Mesothelial cell of epicardium (in vitro differentiated cells): ENCODE data around the gene ZKSCAN4. TPM values are rescaled to one million over a fixed set of nuclear protein-coding genes. Genes with fewer than 3 reads are reported as not detected.

Experiments
- DNase-seq, 2 experiments: peaks; one replicate each; pipeline ENCODE4 v3.0.0; 2021; ENCODE audit warnings: low spot score in 2 of 2; ENCODE audit not compliant: unreplicated experiment in 2 of 2
- H3K27ac Mint-ChIP-seq: 2 replicates; pipeline ENCODE4 v1.8.0; 2021; ENCODE audit warnings: mixed read lengths
- H3K27me3 Mint-ChIP-seq: 2 replicates; pipeline ENCODE4 v1.8.0; 2021; ENCODE audit warnings: low read depth, mixed read lengths
- H3K36me3 Mint-ChIP-seq: 2 replicates; pipeline ENCODE4 v1.8.0; 2021; ENCODE audit warnings: mixed read lengths
- H3K4me1 Mint-ChIP-seq: 2 replicates; pipeline ENCODE4 v1.8.0; 2021; ENCODE audit warnings: mixed read lengths
- H3K4me3 Mint-ChIP-seq: 2 replicates; pipeline ENCODE4 v1.8.0; 2021; ENCODE audit warnings: mild to moderate bottlenecking, moderate library complexity, mixed read lengths
- H3K9me3 Mint-ChIP-seq: 2 replicates; pipeline ENCODE4 v1.8.0; 2021; ENCODE audit warnings: mixed read lengths
- total RNA-seq: library from RNA; stranded (reverse); gene quantifications from 3 replicates; pipeline ENCODE4 v1.2.1, GENCODE V29; 2021
- TF ChIP-seq, protein P1 (sequence below): fragments of 200-600 bp; sonication (generic); IDR thresholded peaks from one replicate; pipeline ENCODE4 v1.5.0; 2021; ENCODE audit warnings: antibody characterized with exemption; ENCODE audit not compliant: unreplicated experiment

The ZKSCAN4 gene
- total RNA-seq, 1 donor from 2014 or later, result 6.8 TPM

DNA sequence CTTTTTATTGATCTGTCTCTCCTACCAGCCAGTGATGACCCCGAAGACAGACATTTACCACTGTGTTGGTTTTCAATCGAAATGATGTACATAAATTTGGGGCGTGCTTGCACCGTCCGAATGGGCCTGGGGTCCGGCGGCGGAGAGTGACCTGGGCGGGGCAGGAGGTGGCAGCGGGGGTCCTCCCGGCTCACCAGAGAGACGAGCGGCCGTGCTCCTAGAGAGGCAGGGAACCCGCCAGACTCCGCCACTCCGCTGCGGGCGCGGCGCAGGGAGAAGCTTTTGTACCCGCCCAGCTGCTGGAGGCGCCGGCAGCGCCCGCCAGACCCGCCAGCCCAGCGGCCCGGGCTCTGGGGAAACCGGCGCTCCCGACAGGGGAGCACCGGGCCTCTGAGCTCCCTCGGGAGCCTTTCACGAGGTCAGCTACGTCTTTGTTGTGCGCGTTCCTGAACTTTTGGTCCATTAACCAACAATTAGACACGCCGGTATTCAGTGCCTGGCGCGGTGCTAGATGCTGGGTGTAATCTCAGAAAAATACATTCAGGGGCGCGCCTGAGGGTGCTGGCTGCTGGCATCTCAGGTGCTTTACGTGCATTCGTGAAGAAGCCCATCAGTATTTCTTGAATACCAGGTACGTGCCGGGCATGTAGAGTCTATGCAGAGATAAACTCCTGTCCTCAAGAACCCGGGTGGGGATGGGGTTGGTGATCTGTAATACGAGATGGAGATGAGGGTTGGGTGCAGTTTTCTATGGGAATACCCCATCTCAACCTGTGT, 29.4 kb upstream of the ZKSCAN4 start, which contains the start of gene PGBD1:
PGBD1 (plus strand) TSS at position 285 of the 777 bp plus-strand sequence. CDS start 2,242 bp downstream, outside the sequence.
- TF ChIP-seq, protein P1, sequence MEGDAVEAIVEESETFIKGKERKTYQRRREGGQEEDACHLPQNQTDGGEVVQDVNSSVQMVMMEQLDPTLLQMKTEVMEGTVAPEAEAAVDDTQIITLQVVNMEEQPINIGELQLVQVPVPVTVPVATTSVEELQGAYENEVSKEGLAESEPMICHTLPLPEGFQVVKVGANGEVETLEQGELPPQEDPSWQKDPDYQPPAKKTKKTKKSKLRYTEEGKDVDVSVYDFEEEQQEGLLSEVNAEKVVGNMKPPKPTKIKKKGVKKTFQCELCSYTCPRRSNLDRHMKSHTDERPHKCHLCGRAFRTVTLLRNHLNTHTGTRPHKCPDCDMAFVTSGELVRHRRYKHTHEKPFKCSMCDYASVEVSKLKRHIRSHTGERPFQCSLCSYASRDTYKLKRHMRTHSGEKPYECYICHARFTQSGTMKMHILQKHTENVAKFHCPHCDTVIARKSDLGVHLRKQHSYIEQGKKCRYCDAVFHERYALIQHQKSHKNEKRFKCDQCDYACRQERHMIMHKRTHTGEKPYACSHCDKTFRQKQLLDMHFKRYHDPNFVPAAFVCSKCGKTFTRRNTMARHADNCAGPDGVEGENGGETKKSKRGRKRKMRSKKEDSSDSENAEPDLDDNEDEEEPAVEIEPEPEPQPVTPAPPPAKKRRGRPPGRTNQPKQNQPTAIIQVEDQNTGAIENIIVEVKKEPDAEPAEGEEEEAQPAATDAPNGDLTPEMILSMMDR, result no peak
- peak; percentile 49 to 75 for DNase-seq
- Mint-ChIP-seq H3K27ac (peak within 1 kb of the TSS; percentile 75), H3K4me1 (peaks cover 11% of the 10 kb centered on the region), H3K4me3 (peak within 1 kb of the TSS; percentile 92), H3K9me3 (peaks cover 10% of the 10 kb centered on the region), H3K36me3 (peaks cover 24% of the 10 kb centered on the region), H3K27me3 (no peaks in the 10 kb centered on the region)

DNA sequence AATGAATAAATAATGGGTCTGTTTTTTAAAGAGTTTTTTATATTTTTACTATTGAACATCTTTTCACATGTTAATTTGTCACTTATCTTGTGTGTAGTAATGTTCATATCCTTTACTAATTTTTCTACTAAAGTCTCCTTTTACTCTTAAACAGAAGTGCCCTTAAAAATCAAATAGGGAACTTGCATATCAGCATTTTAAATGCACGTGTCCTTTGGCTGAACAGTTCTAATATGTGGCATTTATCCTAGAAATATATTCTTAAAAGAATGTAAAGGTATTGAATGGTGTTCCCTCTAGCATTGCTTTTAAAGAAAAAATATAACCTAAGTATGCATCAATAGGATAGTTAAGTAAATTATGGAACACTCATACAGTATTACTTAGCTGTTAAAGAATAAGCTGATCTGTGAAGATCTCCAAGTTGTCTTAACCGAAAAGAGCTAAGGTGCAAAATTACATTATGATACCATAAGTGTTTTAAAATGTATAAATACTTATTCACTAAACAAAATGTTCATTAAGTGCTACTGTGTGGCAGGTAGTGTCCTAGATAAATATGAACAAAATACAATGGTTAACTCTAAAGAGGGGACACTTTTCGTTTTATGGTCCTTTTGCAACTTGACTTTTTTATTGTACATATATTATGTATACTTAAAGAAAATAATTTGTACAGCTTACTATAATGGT, 28.7 kb upstream of the ZKSCAN4 start:
- Mint-ChIP-seq H3K36me3 (peaks cover 26% of the 10 kb centered on the region), H3K4me1 (peaks cover 11% of the 10 kb centered on the region), H3K27me3 (no peaks in the 10 kb centered on the region), H3K9me3 (peaks cover 10% of the 10 kb centered on the region), H3K4me3 (peak overlapping the region; percentile 92), H3K27ac (no peak overlapping the region)
- TF ChIP-seq, protein P1, result no peak
- no peak for DNase-seq

DNA sequence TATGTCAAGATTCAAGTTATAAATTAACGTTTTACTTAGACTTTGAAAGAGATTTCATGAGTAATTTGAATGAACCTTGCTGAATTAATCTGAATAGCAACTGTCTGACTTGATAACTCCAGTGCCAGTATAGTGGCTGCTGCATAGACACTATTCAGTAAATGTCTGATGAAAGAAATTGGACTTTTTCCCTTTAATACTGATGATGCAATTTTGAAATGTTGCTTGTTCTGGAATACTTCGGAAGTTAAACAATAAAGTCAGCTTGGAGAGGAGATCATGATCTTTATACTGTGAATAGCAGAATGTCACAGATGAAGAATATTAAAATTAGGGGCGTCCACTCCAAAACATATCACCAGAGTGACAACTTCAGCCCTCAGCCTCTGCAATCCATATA, 25.7 kb upstream of the ZKSCAN4 start:
- Mint-ChIP-seq H3K27ac (no peak overlapping the region), H3K4me1 (peaks cover 11% of the 10 kb centered on the region), H3K27me3 (no peaks in the 10 kb centered on the region), H3K9me3 (peaks cover 7% of the 10 kb centered on the region), H3K36me3 (peaks cover 27% of the 10 kb centered on the region), H3K4me3 (no peak overlapping the region)
- DNase-seq, result no peak
- TF ChIP-seq, protein P1, result no peak

DNA sequence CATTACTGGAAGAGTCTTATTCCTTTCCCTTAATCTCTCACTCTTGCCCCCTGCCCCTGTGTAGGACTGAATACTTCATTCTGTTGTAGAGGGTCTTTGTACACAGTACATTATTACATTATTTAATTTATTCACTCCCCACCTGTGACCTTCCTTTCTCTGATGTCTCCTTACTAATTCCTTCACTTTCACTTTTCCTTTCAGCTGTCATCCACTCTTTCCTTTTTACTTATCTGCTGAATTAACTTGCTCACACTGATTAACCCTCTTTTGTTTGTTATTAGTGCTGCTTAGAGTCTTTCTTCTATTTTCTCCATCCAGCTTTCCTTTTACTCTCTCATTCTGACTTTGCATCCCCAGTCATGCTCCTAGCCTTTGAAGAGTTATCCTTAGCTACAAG, 22.8 kb upstream of the ZKSCAN4 start:
- DNase-seq, result no peak
- no peaks in the 10 kb centered on the region for H3K4me1 Mint-ChIP-seq
- no peaks in the 10 kb centered on the region for H3K27me3 Mint-ChIP-seq
- no peak overlapping the region for H3K27ac Mint-ChIP-seq
- TF ChIP-seq, protein P1, result no peak
- H3K36me3 Mint-ChIP-seq, result peaks cover 36% of the 10 kb centered on the region
- H3K9me3 Mint-ChIP-seq, result no peaks in the 10 kb centered on the region
- no peak overlapping the region for H3K4me3 Mint-ChIP-seq

DNA sequence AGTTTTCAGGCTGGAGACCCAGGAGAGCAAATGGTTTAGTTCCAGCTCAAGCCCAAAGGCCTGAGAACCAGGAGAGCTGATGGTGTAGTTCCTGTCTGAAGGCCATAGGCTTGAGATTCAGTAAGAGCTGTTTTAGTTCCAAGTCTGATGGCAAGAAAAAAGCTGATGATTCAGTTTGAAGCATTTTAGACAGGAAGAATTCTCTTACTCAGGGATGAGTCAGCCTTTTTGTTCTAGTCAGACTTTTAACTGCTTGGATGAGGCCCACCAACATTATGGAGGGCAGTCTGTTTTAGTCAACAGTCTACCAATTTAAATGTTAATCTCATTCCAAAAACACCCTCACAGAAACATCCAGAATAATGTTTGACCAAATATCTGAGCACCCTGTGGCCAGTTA, 17.4 kb upstream of the ZKSCAN4 start:
- H3K27me3 Mint-ChIP-seq, result no peaks in the 10 kb centered on the region
- H3K27ac Mint-ChIP-seq, result no peak overlapping the region
- H3K36me3 Mint-ChIP-seq, result peaks cover 19% of the 10 kb centered on the region
- DNase-seq, result no peak
- no peaks in the 10 kb centered on the region for H3K4me1 Mint-ChIP-seq
- H3K9me3 Mint-ChIP-seq, result no peaks in the 10 kb centered on the region
- no peak overlapping the region for H3K4me3 Mint-ChIP-seq
- TF ChIP-seq, protein P1, result no peak
